Fibroblast of villous mesenchyme (primary cell): ENCODE measurements around the gene DLGAP4. TPM values are rescaled to one million over a fixed set of nuclear protein-coding genes. Genes with fewer than 3 reads are reported as not detected.
A peak's percentile ranks its signal among the peaks of the same experiment; 100 is the strongest.
"Not testable (repeated sequence)": the region's sequence is repeated elsewhere in the genome, so short reads cannot be mapped to it uniquely, and the experiment has no call there.

Experiments
- DNase-seq: peaks from one replicate; pipeline ENCODE4 v3.0.0-alpha.2; 2010; ENCODE audit warnings: low read depth
- H3K4me3 ChIP-seq: 2 replicates; pipeline ENCODE4 v1.5.1; 2011; ENCODE audit warnings: low read depth, mild to moderate bottlenecking, low read length
- CTCF ChIP-seq: IDR thresholded peaks from 2 replicates; pipeline ENCODE4 v1.5.1; 2012; ENCODE audit warnings: low read depth, mild to moderate bottlenecking, low read length; ENCODE audit not compliant: insufficient read depth
- total RNA-seq: library from RNA; depleted of rRNA; stranded (reverse); fragments of >200 nt; gene quantifications from 2 replicates; pipeline ENCODE4 v1.2.3, GENCODE V29; 2012

The DLGAP4 gene
- total RNA-seq, 1 donor = 15.5 TPM

- no peak for TF ChIP-seq CTCF
- peak; percentile 39 for DNase-seq
- H3K4me3 ChIP-seq = no peak overlapping the region
Measured at GRCh38 chr20:36519944-36520343, 213.8 kb downstream of the DLGAP4 start.

- TF ChIP-seq CTCF = no peak
- no peak for DNase-seq
- no peak overlapping the region for H3K4me3 ChIP-seq
Measured at GRCh38 chr20:36521526-36521925, 215.4 kb downstream of the DLGAP4 start.

- H3K4me3 ChIP-seq, DNase-seq: not testable (repeated sequence)
Measured at GRCh38 chr20:36522412-36522811, 216.3 kb downstream of the DLGAP4 start.

GRCh38 chr20:36523341-36523740 lies 217.2 kb downstream of the DLGAP4 start:
- peak; percentile 51 for DNase-seq
- H3K4me3 ChIP-seq = no peak overlapping the region
- TF ChIP-seq CTCF = no peak

- no peak overlapping the region for H3K4me3 ChIP-seq
- DNase-seq = no peak
- TF ChIP-seq CTCF = no peak
Measured at GRCh38 chr20:36525620-36526365, 219.7 kb downstream of the DLGAP4 start.

GRCh38 chr20:36526521-36527011 lies 220.4 kb downstream of the DLGAP4 start:
- no peak for TF ChIP-seq CTCF
- no peak overlapping the region for H3K4me3 ChIP-seq
- DNase-seq = no peak

- TF ChIP-seq CTCF = no peak
- no peak for DNase-seq
- no peak overlapping the region for H3K4me3 ChIP-seq
Measured at GRCh38 chr20:36527331-36528125, 221.4 kb downstream of the DLGAP4 start.
